GM19238 (cell line): ENCODE measurements around the gene CACNA1C.

ENCODE experiments used
- DNase-seq: peaks from one replicate; pipeline ENCODE4 v3.0.0; 2011; ENCODE audit warnings: low spot score; ENCODE audit not compliant: insufficient read length

The CACNA1C gene

GRCh38 chr12:2314492-2314891 is 261.7 kb downstream of the CACNA1C start:
- DNase-seq = no peak

- DNase-seq = no peak
These were observed 265.0 kb downstream of the CACNA1C start for GRCh38 chr12:2317772-2318171.

GRCh38 chr12:2318286-2318685 is 265.5 kb downstream of the CACNA1C start:
- no peak for DNase-seq

- DNase-seq = no peak
These were observed 266.3 kb downstream of the CACNA1C start for GRCh38 chr12:2319136-2319535.

- DNase-seq = no peak
These were observed 267.1 kb downstream of the CACNA1C start for GRCh38 chr12:2319737-2320506.

- DNase-seq = no peak
These were observed 268.1 kb downstream of the CACNA1C start for GRCh38 chr12:2320841-2321240.

GRCh38 chr12:2322554-2323120 is 269.9 kb downstream of the CACNA1C start:
- DNase-seq = no peak

GRCh38 chr12:2323532-2324255 is 270.9 kb downstream of the CACNA1C start:
- no peak for DNase-seq

- DNase-seq = no peak
These were observed 271.6 kb downstream of the CACNA1C start for GRCh38 chr12:2324387-2324786.

- no peak for DNase-seq
These were observed 272.7 kb downstream of the CACNA1C start for GRCh38 chr12:2325519-2325918.

- DNase-seq = no peak
These were observed 273.7 kb downstream of the CACNA1C start for GRCh38 chr12:2326470-2326869.

GRCh38 chr12:2328661-2329060 is 275.9 kb downstream of the CACNA1C start:
- DNase-seq = no peak

- DNase-seq = no peak
These were observed 276.9 kb downstream of the CACNA1C start for GRCh38 chr12:2329661-2330210.

- DNase-seq = no peak
These were observed 279.4 kb downstream of the CACNA1C start for GRCh38 chr12:2332236-2332635.

GRCh38 chr12:2332947-2333346 is 280.2 kb downstream of the CACNA1C start:
- DNase-seq = no peak

GRCh38 chr12:2333491-2334195 is 280.9 kb downstream of the CACNA1C start:
- no peak for DNase-seq

- no peak for DNase-seq
These were observed 281.5 kb downstream of the CACNA1C start for GRCh38 chr12:2334271-2334670.

- DNase-seq = no peak
These were observed 281.9 kb downstream of the CACNA1C start for GRCh38 chr12:2334689-2335088.

GRCh38 chr12:2335109-2335508 is 282.3 kb downstream of the CACNA1C start:
- no peak for DNase-seq

- DNase-seq = no peak
These were observed 282.7 kb downstream of the CACNA1C start for GRCh38 chr12:2335513-2335912.

GRCh38 chr12:2335916-2336315 is 283.1 kb downstream of the CACNA1C start:
- no peak for DNase-seq

GRCh38 chr12:2336409-2336829 is 283.6 kb downstream of the CACNA1C start:
- DNase-seq = no peak
